Esophagus squamous epithelium (tissue), 5 donors: ENCODE results near the gene MROH2B. TPM values are rescaled to one million over a fixed set of nuclear protein-coding genes. Genes with fewer than 3 reads are reported as not detected.
"Not testable (repeated sequence)": the region's sequence is repeated elsewhere in the genome, so short reads cannot be mapped to it uniquely, and the experiment has no call there.

ENCODE experiments used
- DNase-seq: peaks from one replicate; lab custom pipeline; 2025; lab: John Stamatoyannopoulos, UW
- H3K27ac ChIP-seq, 4 donors: fragments of 200-600 bp; sonication (generic); one replicate each; pipeline ENCODE4 v1.5.1; 2016 to 2019; ENCODE audit warnings: mild to moderate bottlenecking in 1 of 4
- H3K27me3 ChIP-seq, 4 donors: fragments of 200-600 bp; sonication (generic); 1 replicate in 3 of 4; 2 replicates in 1 of 4; pipeline versions ENCODE4 v1.5.1 to v1.6.0; 2017 to 2021; ENCODE audit warnings: antibody characterized with exemption in 1 of 4
- H3K36me3 ChIP-seq, 3 donors: fragments of 200-600 bp; sonication (generic); one replicate each; pipeline ENCODE4 v1.5.1; 2016 to 2019
- H3K4me1 ChIP-seq, 3 donors: fragments of 200-600 bp; sonication (generic); one replicate each; pipeline ENCODE4 v1.5.1; 2017 to 2019
- H3K4me3 ChIP-seq, 4 donors: fragments of 200-600 bp; sonication (generic); 1 replicate in 3 of 4; 2 replicates in 1 of 4; pipeline ENCODE4 v1.5.1; 2016 to 2019; ENCODE audit warnings: mild to moderate bottlenecking in 2 of 4, moderate library complexity in 1 of 4
- H3K9me3 ChIP-seq, 3 donors: fragments of 200-600 bp; sonication (generic); one replicate each; pipeline ENCODE4 v1.5.1; 2016 to 2019
- CTCF ChIP-seq, 6 experiments: fragments of 450-650 bp in 4 of 6; fragments of 200-600 bp in 2 of 6; sonication (generic) in 2 of 6; IDR thresholded peaks; one replicate each; pipeline ENCODE4 v1.5.1; 2016 to 2019; ENCODE audit warnings: antibody characterized with exemption in 6 of 6, mild to moderate bottlenecking in 4 of 6, moderate library complexity in 4 of 6
- POLR2A ChIP-seq, 4 donors: fragments of 450-650 bp; IDR thresholded peaks; one replicate each; pipeline ENCODE4 v1.6.1; 2017; ENCODE audit warnings: antibody characterized with exemption in 4 of 4, mild to moderate bottlenecking in 4 of 4, moderate library complexity in 3 of 4
- WGBS, 2 donors: methylation state at CpG; one replicate each; pipeline ENCODE4 v1.1.5; 2018; 5-methylcytosine and 5-hydroxymethylcytosine counted together
- intact Hi-C: fragments of 100-400 bp; cut with DNase I; formaldehyde crosslinking; loops from one replicate; pipeline ENCODE4 v1.15.0; 2022
- total RNA-seq, 4 donors: library from RNA; depleted of rRNA; stranded (reverse); fragments of >200 nt; gene quantifications; one replicate each; pipeline ENCODE4 v1.1.0, GENCODE V29; 2016
- donor health status: DM: yes; HTN: yes; CAD: no.

The MROH2B gene
- total RNA-seq, 4 donors from 2014 or later, result not detected

- Histone ChIP-seq H3K27me3 (no peaks in the 10 kb centered on the region), H3K9me3 (no peaks in the 10 kb centered on the region), H3K4me1 (no peaks in the 10 kb centered on the region), H3K27ac (no peak overlapping the region), H3K36me3 (no peaks in the 10 kb centered on the region), H3K4me3 (no peak overlapping the region)
- intact Hi-C loops, result no loop called here
- no peak for DNase-seq
- TF ChIP-seq CTCF (IDR thresholded peaks at IDR 0.05) (no peak), POLR2A (IDR thresholded peaks at IDR 0.05) (no peak)
These were observed 38.2 kb downstream of the MROH2B start for GRCh38 chr5:41032973-41033372.

GRCh38 chr5:41022600-41022999, 48.5 kb downstream of the MROH2B start:
- 93% methylated on average over 8 of the region's 8 CpGs; no CpG with 5 or more reads in 1 of the 2 donors for WGBS, 2 donors
- H3K27me3 ChIP-seq, H3K36me3 ChIP-seq, H3K4me3 ChIP-seq, H3K4me1 ChIP-seq, intact Hi-C loops, H3K27ac ChIP-seq, DNase-seq: not testable (repeated sequence)
- peaks cover 0 to 11% (median 0%) of the 10 kb centered on the region in 3 donors for H3K9me3 ChIP-seq

GRCh38 chr5:41012318-41012717, 58.8 kb downstream of the MROH2B start:
- no peak for TF ChIP-seq POLR2A (IDR thresholded peaks at IDR 0.05)
- no peak for TF ChIP-seq CTCF (IDR thresholded peaks at IDR 0.05)
- Histone ChIP-seq H3K4me1 (no peaks in the 10 kb centered on the region), H3K27ac (no peak overlapping the region), H3K27me3 (no peaks in the 10 kb centered on the region), H3K36me3 (no peaks in the 10 kb centered on the region), H3K4me3 (no peak overlapping the region), H3K9me3 (no peaks in the 10 kb centered on the region)
- 44 to 56% methylated on average over 4 of the region's 4 CpGs for WGBS, 2 donors
- intact Hi-C loops, result no loop called here
- DNase-seq, result no peak

- intact Hi-C loops, result no loop called here
- Histone ChIP-seq H3K36me3 (no peaks in the 10 kb centered on the region), H3K4me1 (no peaks in the 10 kb centered on the region), H3K27me3 (no peaks in the 10 kb centered on the region), H3K27ac (no peak overlapping the region), H3K9me3 (no peaks in the 10 kb centered on the region), H3K4me3 (no peak overlapping the region)
- DNase-seq, result no peak
- TF ChIP-seq POLR2A (IDR thresholded peaks at IDR 0.05) (no peak), CTCF (IDR thresholded peaks at IDR 0.05) (no peak)
- 94 to 96% methylated on average over 6 of the region's 6 CpGs for WGBS, 2 donors
These were observed 60.6 kb downstream of the MROH2B start for GRCh38 chr5:41010572-41010971.

GRCh38 chr5:41009232-41009631, 61.9 kb downstream of the MROH2B start:
- Histone ChIP-seq H3K4me3 (no peak overlapping the region), H3K27me3 (no peaks in the 10 kb centered on the region), H3K27ac (no peak overlapping the region), H3K4me1 (no peaks in the 10 kb centered on the region), H3K9me3 (no peaks in the 10 kb centered on the region), H3K36me3 (no peaks in the 10 kb centered on the region)
- no peak for DNase-seq
- TF ChIP-seq POLR2A (IDR thresholded peaks at IDR 0.05), result no peak
- no peak for TF ChIP-seq CTCF (IDR thresholded peaks at IDR 0.05)
- WGBS, 2 donors, result 50 to 68% methylated on average over 4 of the region's 4 CpGs
- intact Hi-C loops, result no loop called here

- Histone ChIP-seq H3K36me3 (no peaks in the 10 kb centered on the region), H3K4me3 (no peak overlapping the region), H3K27ac (no peak overlapping the region), H3K27me3 (no peaks in the 10 kb centered on the region), H3K9me3 (no peaks in the 10 kb centered on the region), H3K4me1 (no peaks in the 10 kb centered on the region)
- TF ChIP-seq POLR2A (IDR thresholded peaks at IDR 0.05) (no peak), CTCF (IDR thresholded peaks at IDR 0.05) (no peak)
- WGBS, 2 donors, result 79 to 80% methylated on average over 4 to 5 of the region's 7 CpGs
- no peak for DNase-seq
- intact Hi-C loops, result no loop called here
These were observed 66.2 kb downstream of the MROH2B start for GRCh38 chr5:41004931-41005330.
